Activated CD8-positive, alpha-beta T cell treated with anti-CD3 and anti-CD28 coated beads, Interleukin-2, amount 10 ng/mL, durations not matched to agents 7 days and 5 days (primary cell): ENCODE measurements around the gene HACD2. TPM values are rescaled to one million over a fixed set of nuclear protein-coding genes. Genes with fewer than 3 reads are reported as not detected.
A peak's percentile ranks its signal among the peaks of the same experiment; 100 is the strongest.

Source experiments
- ATAC-seq: fragments of 150-1000 bp; cut with Tn5 transposase; one replicate; pipeline ENCODE4 v1.10.0; 2021; ENCODE audit warnings: moderate library complexity
- CTCF ChIA-PET: fragments of 350-600 bp; sonication (Branson Sonifier 250); formaldehyde crosslinking; loops from one replicate; lab custom pipeline; 2021; ENCODE audit warnings: antibody characterized with exemption; lab: Charles Lee
- POLR2A ChIA-PET: fragments of 350-600 bp; sonication (Branson Sonifier 250); formaldehyde crosslinking; loops from one replicate; lab custom pipeline; 2021; ENCODE audit warnings: antibody characterized with exemption; lab: Charles Lee
- DNase-seq: peaks from one replicate; pipeline ENCODE4 v3.0.0-alpha.2; 2020
- H3K27ac Mint-ChIP-seq: one replicate; pipeline ENCODE4 v1.8.0; 2021; ENCODE audit warnings: mild to moderate bottlenecking, mixed read lengths
- H3K27me3 Mint-ChIP-seq: one replicate; pipeline ENCODE4 v1.8.0; 2021; ENCODE audit warnings: low read depth, mixed read lengths
- H3K36me3 Mint-ChIP-seq: one replicate; pipeline ENCODE4 v1.8.0; 2021; ENCODE audit warnings: low read depth, mixed read lengths
- H3K4me1 Mint-ChIP-seq: one replicate; pipeline ENCODE4 v1.8.0; 2021; ENCODE audit warnings: low read depth, mixed read lengths
- H3K4me3 Mint-ChIP-seq: one replicate; pipeline ENCODE4 v1.8.0; 2021; ENCODE audit warnings: mild to moderate bottlenecking, mixed read lengths
- H3K9me3 Mint-ChIP-seq: one replicate; pipeline ENCODE4 v1.8.0; 2022; ENCODE audit warnings: mixed read lengths; ENCODE audit not compliant: insufficient read depth
- total RNA-seq, 2 experiments: library from RNA; stranded (reverse); gene quantifications; one replicate each; pipeline ENCODE4 v1.2.3, GENCODE V29; 2021

HACD2 gene
- total RNA-seq, 2 experiments from 2014 or later, result 20.7 to 23.8 TPM

DNA sequence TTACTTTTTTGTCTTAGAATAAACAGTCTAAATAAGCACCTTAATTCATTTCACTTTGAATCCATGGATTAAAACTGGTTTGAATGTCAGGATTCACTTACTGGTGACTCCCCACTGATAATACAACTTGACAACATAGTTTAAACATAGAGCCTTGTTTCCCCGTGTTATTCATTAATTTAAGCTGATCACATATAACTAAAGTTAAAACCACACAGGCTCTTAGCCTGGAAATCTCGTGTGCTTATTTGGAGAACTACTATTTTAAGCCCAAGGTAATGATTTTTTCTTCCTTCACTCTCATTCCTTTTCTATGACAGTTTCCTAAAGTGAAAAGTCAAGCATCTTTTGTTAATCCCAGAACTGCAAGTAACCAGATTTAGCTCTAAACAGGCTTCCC lies 64.2 kb downstream of the HACD2 start:
- H3K27me3 Mint-ChIP-seq, result no peaks in the 10 kb centered on the region
- no peak for DNase-seq
- H3K36me3 Mint-ChIP-seq, result peaks cover 13% of the 10 kb centered on the region
- H3K4me1 Mint-ChIP-seq, result peaks cover 30% of the 10 kb centered on the region
- H3K4me3 Mint-ChIP-seq, result no peak overlapping the region
- no peaks in the 10 kb centered on the region for H3K9me3 Mint-ChIP-seq
- POLR2A ChIA-PET, result no interaction called here
- ATAC-seq, result no peak
- no peak overlapping the region for H3K27ac Mint-ChIP-seq
- CTCF ChIA-PET, result interaction anchor here (0.7 to 0.8 kb wide), 2 partner anchors 14 to 39 kb away, joined by 3 read pairs; no protein-coding TSS in a partner anchor

DNA sequence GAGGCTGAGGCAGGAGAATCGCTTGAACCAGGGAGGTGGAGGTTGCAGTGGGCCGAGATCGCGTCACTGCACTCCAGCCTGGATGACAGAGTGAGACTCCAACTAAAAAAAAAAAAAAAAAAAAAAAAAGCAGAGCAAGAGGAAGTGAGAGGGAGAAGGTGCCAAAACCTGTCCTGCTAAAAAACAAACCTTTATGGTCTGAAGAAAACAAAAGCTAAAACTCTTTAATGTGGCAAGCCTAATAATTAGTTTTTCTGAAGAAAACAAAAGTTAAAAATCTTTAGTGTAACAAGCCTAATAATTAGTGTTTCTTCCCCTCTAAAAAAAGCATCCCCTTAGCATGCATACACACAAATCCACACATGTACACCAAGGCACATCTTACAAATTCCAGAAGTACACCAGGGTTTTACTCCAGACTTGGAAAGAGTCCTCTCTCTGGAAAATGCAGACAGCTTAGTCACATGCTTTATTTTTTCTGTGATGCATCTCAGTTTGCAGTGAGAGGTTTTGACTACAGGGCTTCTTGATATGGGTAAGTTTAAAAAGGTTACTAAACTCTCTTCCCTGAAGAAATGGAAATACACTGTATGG lies 65.9 kb downstream of the HACD2 start:
- CTCF ChIA-PET, result interaction anchor here (0.7 kb wide), 1 partner anchor 29 kb away, joined by 3 read pairs; no protein-coding TSS in a partner anchor
- Mint-ChIP-seq H3K9me3 (no peaks in the 10 kb centered on the region), H3K27ac (no peak overlapping the region), H3K4me1 (peaks cover 24% of the 10 kb centered on the region), H3K27me3 (no peaks in the 10 kb centered on the region), H3K4me3 (no peak overlapping the region), H3K36me3 (peaks cover 6% of the 10 kb centered on the region)
- POLR2A ChIA-PET, result no interaction called here
- ATAC-seq, result no peak
- no peak for DNase-seq

DNA sequence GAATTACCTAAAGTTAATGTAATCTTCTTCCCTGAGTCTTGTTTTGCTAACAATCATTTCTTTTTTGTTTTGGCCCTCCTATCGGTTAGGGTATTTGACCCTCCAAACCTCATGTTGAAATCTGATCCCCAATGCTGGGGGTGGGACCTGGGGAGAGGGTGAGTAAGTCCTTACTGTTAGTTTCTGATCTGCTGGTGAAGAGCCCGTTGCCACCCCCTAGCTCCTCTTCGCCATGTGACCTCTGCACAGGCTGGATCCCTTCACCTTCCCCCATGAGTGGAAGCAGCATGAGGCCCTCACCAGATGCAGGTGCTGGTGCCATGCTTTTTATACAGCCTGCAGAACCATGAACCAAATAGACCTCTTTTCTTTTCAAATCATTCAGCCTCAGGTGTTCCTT lies 73.1 kb downstream of the HACD2 start:
- no peaks in the 10 kb centered on the region for H3K9me3 Mint-ChIP-seq
- ChIA-PET CTCF (no interaction called here), POLR2A (no interaction called here)
- H3K27me3 Mint-ChIP-seq, result no peaks in the 10 kb centered on the region
- peaks cover 3% of the 10 kb centered on the region for H3K36me3 Mint-ChIP-seq
- H3K27ac Mint-ChIP-seq, result no peak overlapping the region
- H3K4me1 Mint-ChIP-seq, result no peaks in the 10 kb centered on the region
- DNase-seq (no peak), ATAC-seq (no peak)
- H3K4me3 Mint-ChIP-seq, result no peak overlapping the region

DNA sequence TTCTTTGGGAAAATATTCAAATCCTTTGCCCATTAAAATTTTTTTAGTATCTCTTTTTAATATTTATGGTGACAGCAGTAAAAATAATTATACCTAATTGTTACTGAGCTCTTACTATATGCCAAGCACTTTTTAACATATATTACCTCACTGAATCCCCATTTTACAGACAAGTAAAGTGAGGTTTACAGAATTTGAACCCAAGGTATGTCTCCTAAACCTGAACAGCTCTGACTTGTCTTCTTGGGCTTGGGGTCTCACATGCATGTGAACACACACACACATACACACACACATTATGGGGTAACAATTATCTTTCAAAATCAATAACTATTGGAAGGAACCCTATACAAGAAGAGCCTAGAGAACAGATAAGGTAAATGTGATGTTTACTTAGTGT lies 73.8 kb downstream of the HACD2 start:
- Mint-ChIP-seq H3K9me3 (no peaks in the 10 kb centered on the region), H3K36me3 (peaks cover 3% of the 10 kb centered on the region), H3K4me3 (no peak overlapping the region), H3K27me3 (no peaks in the 10 kb centered on the region), H3K4me1 (no peaks in the 10 kb centered on the region), H3K27ac (no peak overlapping the region)
- DNase-seq (no peak), ATAC-seq (no peak)
- POLR2A ChIA-PET, result no interaction called here
- CTCF ChIA-PET, result no interaction called here

DNA sequence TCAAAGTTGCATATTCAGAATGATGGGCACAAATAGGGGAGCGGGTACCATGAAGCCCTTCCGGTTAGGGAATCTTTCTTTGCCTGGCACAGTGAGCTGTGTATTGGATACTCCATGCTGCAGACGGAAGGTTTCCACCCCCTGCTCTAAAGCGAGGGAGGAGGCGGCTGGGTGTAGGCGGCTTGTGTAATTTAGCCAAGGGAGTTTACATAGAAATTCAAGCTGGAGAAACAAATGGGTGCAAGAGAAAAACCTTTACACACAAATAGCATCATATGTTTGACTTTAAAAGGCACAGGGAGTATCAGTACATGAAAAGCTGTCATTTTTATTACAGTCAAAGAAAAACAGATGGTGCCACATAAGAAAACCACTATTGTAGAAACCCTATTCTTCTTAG lies 76.7 kb downstream of the HACD2 start:
- Mint-ChIP-seq H3K36me3 (peaks cover 3% of the 10 kb centered on the region), H3K4me1 (no peaks in the 10 kb centered on the region), H3K27ac (no peak overlapping the region), H3K27me3 (no peaks in the 10 kb centered on the region), H3K4me3 (no peak overlapping the region), H3K9me3 (no peaks in the 10 kb centered on the region)
- CTCF ChIA-PET, result no interaction called here
- no peak for ATAC-seq
- POLR2A ChIA-PET, result no interaction called here
- no peak for DNase-seq

DNA sequence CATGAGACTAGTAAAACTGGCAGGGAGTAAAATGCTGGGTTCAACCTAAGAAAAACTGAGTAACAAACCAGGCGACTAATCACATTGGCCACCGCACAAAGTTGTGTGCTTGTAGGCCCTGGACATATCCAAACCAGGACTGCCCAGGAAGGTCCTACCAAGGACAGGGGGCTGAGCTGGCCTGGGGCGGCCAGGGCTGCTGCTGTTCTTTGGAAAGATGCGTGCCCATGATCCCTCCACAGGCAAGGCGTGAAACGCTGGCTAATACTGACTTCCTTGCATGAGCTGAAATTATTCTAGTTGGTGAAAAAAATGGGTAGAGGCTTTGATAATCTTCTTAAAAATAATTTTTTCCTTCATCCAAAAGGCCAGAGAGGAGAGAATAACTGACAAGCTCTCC lies 79.0 kb downstream of the HACD2 start:
- no peak overlapping the region for H3K4me3 Mint-ChIP-seq
- H3K36me3 Mint-ChIP-seq, result no peaks in the 10 kb centered on the region
- DNase-seq, result no peak
- H3K4me1 Mint-ChIP-seq, result no peaks in the 10 kb centered on the region
- no peak for ATAC-seq
- CTCF ChIA-PET, result interaction anchor here (1.0 to 1.2 kb wide), 2 partner anchors 17 to 54 kb away, joined by 3 to 4 read pairs; no protein-coding TSS in a partner anchor
- no peaks in the 10 kb centered on the region for H3K9me3 Mint-ChIP-seq
- POLR2A ChIA-PET, result no interaction called here
- H3K27ac Mint-ChIP-seq, result no peak overlapping the region
- no peaks in the 10 kb centered on the region for H3K27me3 Mint-ChIP-seq

DNA sequence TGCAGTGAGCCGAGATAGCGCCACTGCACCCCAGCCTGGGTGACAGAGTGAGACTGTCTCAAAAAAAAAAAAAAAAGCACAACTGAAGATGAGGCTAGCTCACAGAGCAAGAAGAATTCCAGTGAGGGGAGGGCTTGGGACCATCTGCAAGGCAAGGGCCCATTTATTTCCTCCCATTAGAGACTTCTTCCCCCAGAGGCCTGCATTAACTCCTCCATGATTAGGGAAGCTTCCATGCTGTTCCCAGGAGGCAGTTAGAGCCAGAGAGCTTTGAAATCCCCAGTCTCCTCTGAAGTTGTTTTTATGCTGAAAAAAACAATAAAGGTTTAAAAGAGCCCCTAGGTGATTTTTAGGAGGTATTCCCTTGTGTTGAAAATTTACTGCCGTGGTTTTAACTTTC lies 81.7 kb downstream of the HACD2 start:
- ChIA-PET POLR2A (no interaction called here), CTCF (no interaction called here)
- Mint-ChIP-seq H3K36me3 (peaks cover 1% of the 10 kb centered on the region), H3K4me1 (no peaks in the 10 kb centered on the region), H3K27me3 (no peaks in the 10 kb centered on the region), H3K9me3 (no peaks in the 10 kb centered on the region), H3K4me3 (no peak overlapping the region), H3K27ac (no peak overlapping the region)
- no peak for DNase-seq
- no peak for ATAC-seq

DNA sequence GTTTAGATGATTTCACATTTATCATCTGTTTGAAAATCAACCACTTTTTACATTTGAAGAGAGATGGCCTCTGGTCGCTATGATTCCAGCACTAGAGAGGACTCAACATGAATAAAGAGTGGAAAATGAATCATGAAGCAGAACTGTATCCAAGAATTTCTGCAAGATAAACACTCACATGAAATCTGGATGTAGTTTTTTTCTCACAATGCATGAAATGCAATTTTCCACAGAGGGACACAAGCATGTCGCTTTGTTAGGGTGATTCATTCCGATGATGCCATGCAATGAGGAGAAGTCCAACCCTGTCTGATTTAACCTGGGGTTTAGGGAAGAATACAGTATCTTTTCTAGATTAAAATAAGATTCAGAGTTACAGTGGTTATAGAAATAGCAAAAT lies 85.5 kb downstream of the HACD2 start:
- ChIA-PET CTCF (interaction anchor here (1.2 kb wide), 1 partner anchor 9 kb away, joined by 3 read pairs; no protein-coding TSS in a partner anchor), POLR2A (no interaction called here)
- no peaks in the 10 kb centered on the region for H3K4me1 Mint-ChIP-seq
- peaks cover 3% of the 10 kb centered on the region for H3K36me3 Mint-ChIP-seq
- H3K9me3 Mint-ChIP-seq, result no peaks in the 10 kb centered on the region
- no peaks in the 10 kb centered on the region for H3K27me3 Mint-ChIP-seq
- ATAC-seq (no peak), DNase-seq (no peak)
- no peak overlapping the region for H3K27ac Mint-ChIP-seq
- no peak overlapping the region for H3K4me3 Mint-ChIP-seq

DNA sequence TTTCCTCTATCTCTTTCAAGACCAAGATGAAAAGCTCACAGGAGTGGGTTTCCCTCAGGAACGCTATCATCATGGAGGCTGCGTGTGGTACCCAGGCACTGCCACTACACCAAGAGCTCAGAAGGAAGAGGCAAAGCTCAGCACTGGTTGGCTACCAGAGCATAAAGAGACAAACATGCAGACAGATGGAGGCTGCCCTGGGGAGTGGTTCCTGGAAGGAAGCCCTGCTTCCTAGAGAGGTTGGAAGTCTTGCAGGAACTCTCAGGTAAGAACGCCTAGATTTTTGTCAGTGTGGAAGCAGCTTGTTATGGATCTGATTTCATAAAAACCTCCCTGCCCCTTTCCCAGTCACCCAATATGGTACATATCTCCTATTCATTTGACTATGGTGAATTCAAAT lies 86.1 kb downstream of the HACD2 start:
- Mint-ChIP-seq H3K4me1 (no peaks in the 10 kb centered on the region), H3K9me3 (no peaks in the 10 kb centered on the region), H3K27ac (no peak overlapping the region), H3K36me3 (peaks cover 4% of the 10 kb centered on the region), H3K4me3 (no peak overlapping the region), H3K27me3 (no peaks in the 10 kb centered on the region)
- DNase-seq, result no peak
- ChIA-PET POLR2A (no interaction called here), CTCF (interaction anchor here (1.0 to 1.2 kb wide), 3 partner anchors 9 to 16 kb away, joined by 3 to 4 read pairs (median 3); no protein-coding TSS in a partner anchor)
- ATAC-seq, result no peak

DNA sequence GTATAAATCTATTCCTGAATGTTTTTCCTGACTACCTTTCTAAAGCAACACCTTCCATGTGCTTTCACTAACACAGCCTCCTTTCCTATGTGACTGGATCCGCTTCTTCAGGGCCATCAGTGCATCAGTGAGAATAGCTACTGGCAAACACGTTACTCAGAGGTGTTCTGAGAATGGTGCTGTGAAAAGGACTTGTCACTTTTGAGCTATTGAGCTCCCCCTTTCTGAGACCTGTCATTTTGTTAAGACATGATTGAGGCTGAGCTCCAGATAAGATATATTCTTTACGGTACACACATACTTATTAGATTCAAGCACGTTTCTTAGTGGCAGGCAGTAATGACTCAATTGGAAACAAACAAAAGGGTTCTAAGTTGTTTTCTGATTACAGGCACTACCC lies 90.9 kb downstream of the HACD2 start:
- H3K36me3 Mint-ChIP-seq, result peaks cover 9% of the 10 kb centered on the region
- POLR2A ChIA-PET, result no interaction called here
- CTCF ChIA-PET, result interaction anchor here (1.0 to 1.8 kb wide), 2 partner anchors 10 to 34 kb away, joined by 3 to 4 read pairs; no protein-coding TSS in a partner anchor
- H3K4me1 Mint-ChIP-seq, result no peaks in the 10 kb centered on the region
- H3K27ac Mint-ChIP-seq, result no peak overlapping the region
- H3K9me3 Mint-ChIP-seq, result no peaks in the 10 kb centered on the region
- DNase-seq (no peak), ATAC-seq (no peak)
- H3K27me3 Mint-ChIP-seq, result no peaks in the 10 kb centered on the region
- H3K4me3 Mint-ChIP-seq, result no peak overlapping the region

DNA sequence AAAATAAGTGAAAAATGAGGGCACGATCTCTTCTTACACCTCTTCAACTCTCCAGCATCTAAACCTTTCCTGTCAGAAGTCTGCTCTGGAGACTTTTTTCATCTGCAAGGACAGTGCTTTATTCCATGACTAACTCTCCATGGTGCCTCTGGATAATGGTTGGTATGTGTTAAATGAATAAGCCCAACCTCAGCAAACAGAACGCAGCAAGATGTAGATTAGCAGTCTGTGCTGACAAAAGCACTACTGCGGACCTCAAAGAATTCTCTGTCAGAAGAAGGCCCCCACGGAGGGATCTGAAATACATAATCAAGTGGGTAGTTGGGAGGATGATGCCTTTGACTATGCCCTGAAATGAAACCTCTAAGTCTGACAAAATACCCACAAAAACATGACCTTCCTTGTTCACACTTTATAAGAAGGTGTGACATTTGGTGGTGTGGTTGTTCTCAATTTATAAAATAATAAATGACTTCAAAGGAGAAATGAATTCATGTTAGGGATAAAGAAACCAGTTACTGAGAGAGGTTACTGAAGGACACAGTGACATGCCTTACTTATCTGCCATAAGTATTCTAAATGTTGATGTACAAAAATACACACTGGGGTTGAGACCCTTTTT lies 92.8 kb downstream of the HACD2 start:
- Mint-ChIP-seq H3K27ac (no peak overlapping the region), H3K4me1 (no peaks in the 10 kb centered on the region), H3K9me3 (no peaks in the 10 kb centered on the region), H3K27me3 (no peaks in the 10 kb centered on the region), H3K4me3 (no peak overlapping the region), H3K36me3 (peaks cover 7% of the 10 kb centered on the region)
- no peak for ATAC-seq
- DNase-seq, result no peak
- ChIA-PET CTCF (interaction anchor here (0.9 to 3.3 kb wide), 4 partner anchors 9 to 166 kb away, joined by 3 to 23 read pairs (median 6); partner anchors contain the start of gene ADCY5), POLR2A (no interaction called here)

DNA sequence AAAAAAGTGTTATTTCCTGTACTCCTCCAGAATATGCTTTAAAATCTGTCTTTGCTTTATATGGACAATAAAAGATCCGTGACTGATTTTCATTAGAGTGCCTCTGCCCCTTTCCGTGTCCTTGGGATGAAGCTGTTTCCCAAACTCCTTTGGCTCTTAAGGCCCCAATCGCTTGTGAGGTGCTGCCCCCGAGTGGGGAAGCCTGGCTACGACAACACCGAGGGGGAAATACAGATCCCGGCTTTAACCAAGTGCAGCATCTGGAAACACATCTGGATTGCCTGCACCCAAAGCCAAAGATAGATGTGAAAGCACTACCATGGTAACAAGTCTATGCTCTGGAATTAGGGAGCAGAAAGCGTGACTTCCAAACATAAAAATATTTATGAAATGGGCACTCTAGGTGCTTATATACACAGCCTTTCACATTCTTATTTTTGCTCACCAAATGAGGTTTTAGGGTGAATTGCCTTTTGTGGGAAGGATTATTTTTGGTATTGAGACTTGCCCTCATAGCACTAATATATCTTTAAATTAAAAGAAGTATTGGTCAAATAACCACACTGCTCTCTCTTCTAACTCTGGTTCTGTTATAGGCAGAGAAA lies 95.4 kb downstream of the HACD2 start:
- Mint-ChIP-seq H3K9me3 (no peaks in the 10 kb centered on the region), H3K4me3 (no peak overlapping the region), H3K27ac (no peak overlapping the region), H3K27me3 (no peaks in the 10 kb centered on the region), H3K36me3 (peaks cover 7% of the 10 kb centered on the region), H3K4me1 (no peaks in the 10 kb centered on the region)
- POLR2A ChIA-PET, result no interaction called here
- CTCF ChIA-PET, result interaction anchor here (0.6 to 3.3 kb wide), 14 partner anchors 9 to 245 kb away, joined by 3 to 23 read pairs (median 4); no protein-coding TSS in a partner anchor
- DNase-seq (peak; percentile 63), ATAC-seq (peak; percentile 53)
